Measurements from ENCODE around the gene TBC1D22A.

DNA sequence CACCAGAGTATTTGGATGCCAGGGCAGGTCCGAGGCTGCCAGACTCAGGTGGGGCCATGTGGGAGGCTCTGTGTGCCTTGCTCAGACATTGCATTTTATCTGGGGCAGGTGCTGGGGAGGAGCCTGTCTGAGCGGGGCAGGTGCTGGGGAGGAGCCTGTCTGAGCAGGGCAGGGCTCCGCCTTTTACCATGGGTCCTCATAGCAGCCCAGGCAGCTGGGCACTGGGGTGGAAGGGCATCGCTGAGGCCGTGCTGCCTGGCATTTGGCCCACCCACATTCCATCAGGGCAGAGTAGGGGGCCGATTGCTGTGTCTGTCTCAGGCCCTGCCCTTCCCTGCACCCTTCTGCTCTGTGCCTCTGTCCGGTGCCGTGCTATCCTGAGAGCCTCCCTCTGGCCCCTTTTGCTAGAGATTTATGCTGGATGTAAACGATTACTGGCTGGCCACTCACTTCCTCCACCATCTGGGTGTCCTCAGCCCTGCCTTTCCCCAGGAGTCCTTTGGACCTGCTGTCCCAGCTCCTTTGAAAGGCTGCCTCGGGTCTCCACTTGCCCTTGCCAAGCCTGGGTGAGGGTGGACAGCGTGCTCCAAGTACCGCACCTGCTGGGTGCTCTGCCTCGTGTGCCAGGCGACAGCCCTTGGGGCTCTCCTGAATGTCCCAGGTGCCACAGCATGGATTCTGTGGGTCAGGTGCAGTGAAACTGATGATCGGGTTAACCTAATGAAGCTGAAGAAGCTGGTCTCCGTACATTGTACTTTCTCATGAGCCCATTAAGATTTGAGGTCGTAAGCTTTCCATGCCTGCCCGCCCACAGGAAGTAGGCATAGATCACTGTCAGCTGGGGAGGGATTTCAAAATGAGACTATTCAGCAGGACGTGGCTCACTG, 281.6 kb downstream of the TBC1D22A start:
- TF ChIP-seq, protein P1, sequence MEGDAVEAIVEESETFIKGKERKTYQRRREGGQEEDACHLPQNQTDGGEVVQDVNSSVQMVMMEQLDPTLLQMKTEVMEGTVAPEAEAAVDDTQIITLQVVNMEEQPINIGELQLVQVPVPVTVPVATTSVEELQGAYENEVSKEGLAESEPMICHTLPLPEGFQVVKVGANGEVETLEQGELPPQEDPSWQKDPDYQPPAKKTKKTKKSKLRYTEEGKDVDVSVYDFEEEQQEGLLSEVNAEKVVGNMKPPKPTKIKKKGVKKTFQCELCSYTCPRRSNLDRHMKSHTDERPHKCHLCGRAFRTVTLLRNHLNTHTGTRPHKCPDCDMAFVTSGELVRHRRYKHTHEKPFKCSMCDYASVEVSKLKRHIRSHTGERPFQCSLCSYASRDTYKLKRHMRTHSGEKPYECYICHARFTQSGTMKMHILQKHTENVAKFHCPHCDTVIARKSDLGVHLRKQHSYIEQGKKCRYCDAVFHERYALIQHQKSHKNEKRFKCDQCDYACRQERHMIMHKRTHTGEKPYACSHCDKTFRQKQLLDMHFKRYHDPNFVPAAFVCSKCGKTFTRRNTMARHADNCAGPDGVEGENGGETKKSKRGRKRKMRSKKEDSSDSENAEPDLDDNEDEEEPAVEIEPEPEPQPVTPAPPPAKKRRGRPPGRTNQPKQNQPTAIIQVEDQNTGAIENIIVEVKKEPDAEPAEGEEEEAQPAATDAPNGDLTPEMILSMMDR (IDR thresholded peaks at IDR 0.05 in 4 of 5, conservative IDR thresholded peaks at IDR 0.05 in 1 of 5), result no peak
- TF ChIP-seq POLR2A (IDR thresholded peaks at IDR 0.05), result no peak

Measured in gastrocnemius medialis (tissue), 4 donors.